ENCODE measurements around the gene A2M. TPM values are rescaled to one million over a fixed set of nuclear protein-coding genes. Genes with fewer than 3 reads are reported as not detected.

A2M gene
- total and polyA plus RNA-seq, 2 of the 13 experiments (the other 11 are each of a cell fraction or from before 2014, with no cell fraction given) = 2,807 to 6,551 TPM

DNA sequence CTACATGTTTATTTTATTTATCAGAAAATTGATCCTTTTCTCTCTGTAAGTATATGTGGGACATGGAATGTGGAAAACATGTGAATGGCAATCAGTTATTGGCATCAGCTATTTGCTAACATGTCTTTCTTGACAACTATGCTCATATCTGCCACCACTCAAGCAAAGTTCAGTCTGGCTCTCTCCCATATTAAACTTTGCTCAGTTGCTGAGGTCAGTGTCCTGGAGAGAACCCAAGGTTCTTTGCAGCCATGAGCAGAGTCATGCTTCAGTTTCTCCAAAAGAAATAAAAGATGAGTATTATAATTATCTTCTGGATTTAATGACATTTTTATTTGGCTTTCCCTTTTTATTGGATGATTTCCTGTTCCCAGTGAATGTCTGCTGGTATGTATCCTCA, 42.6 kb downstream of the A2M start (continued):
- TF ChIP-seq ZNF761 (CRISPR knock-in tag; conservative IDR thresholded peaks at IDR 0.05) (no peak), HHEX (CRISPR knock-in tag; IDR thresholded peaks at IDR 0.05) (no peak), MYC (CRISPR knock-in tag; IDR thresholded peaks at IDR 0.05; ENCODE audit: borderline replicate concordance) (no peak), RFX5 (IDR thresholded peaks at IDR 0.05; ENCODE audit: low read depth, low read length) (no peak)
- TF ChIP-seq, protein P1, sequence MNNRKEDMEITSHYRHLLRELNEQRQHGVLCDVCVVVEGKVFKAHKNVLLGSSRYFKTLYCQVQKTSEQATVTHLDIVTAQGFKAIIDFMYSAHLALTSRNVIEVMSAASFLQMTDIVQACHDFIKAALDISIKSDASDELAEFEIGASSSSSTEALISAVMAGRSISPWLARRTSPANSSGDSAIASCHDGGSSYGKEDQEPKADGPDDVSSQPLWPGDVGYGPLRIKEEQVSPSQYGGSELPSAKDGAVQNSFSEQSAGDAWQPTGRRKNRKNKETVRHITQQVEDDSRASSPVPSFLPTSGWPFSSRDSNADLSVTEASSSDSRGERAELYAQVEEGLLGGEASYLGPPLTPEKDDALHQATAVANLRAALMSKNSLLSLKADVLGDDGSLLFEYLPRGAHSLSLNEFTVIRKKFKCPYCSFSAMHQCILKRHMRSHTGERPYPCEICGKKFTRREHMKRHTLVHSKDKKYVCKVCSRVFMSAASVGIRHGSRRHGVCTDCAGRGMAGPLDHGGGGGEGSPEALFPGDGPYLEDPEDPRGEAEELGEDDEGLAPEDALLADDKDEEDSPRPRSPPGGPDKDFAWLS (CRISPR knock-in tag; IDR thresholded peaks at IDR 0.05; ENCODE audit: borderline replicate concordance) = no peak

DNA sequence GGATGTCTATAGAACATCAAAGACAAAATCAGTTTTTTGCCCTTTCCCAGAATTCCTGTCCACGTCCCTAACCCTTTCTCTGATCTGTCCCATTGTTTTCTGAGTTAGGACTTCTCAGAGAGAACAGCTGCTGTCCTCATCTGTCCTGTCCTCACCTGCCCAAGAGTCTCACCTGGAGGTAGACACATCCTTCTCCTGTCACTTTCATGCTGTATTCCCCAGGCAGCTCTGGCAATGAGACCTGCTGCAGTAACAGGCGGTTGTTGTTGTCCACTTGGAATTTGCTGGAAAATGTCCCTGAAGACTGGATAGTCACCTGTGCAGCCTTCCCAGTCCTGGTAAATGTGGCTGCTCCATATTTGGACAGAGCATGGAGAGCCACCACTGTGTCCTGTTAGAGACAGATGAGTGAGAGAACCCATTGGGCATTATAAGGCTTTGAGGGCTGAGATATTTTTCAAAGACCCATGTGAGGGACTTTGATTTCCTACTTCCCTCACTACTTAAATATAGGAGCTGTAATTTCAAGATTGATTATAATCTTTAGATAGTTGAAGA, 43.2 kb downstream of the A2M start:
- no peaks in the 10 kb centered on the region for H3K79me2 ChIP-seq (ENCODE audit: insufficient read depth, low read length)
- no peak overlapping the region for H3K4me2 ChIP-seq (ENCODE audit: low read depth, low read length)
- no peak overlapping the region for H3K4me3 ChIP-seq (replicated peaks in 1 of 3; ENCODE audit: insufficient read depth in 1 of 3, low read depth in 2 of 3, low read length in 3 of 3)
- H3K27ac ChIP-seq (ENCODE audit: extremely low read length, insufficient read depth, low read length) = peak overlapping the region; percentile 21
- intact Hi-C loops (cut with micrococcal nuclease; ENCODE audit: unreplicated experiment) (no loop called here), in situ Hi-C loops (cut with HindIII; ENCODE audit: extremely low pct_ligation_motif_present, low pct_unique_long_range_greater_than_20kb) (no loop called here)
- peaks cover 24% of the 10 kb centered on the region for H4K20me1 ChIP-seq (ENCODE audit: insufficient read depth, low read length)
- no peak overlapping the region for H3K9ac ChIP-seq (ENCODE audit: insufficient read depth, low read depth, low read length)
- no TSS peak for BruUV-seq (replicated peaks)
- 94% methylated on average over 2 of the region's 2 CpGs for WGBS (ENCODE audit: low lambda C conversion rate)
- peaks cover 34 to 91% of the 10 kb centered on the region in 2 experiments for H3K36me3 ChIP-seq (replicated peaks in 1 of 2; ENCODE audit: control insufficient read depth in 1 of 2, insufficient read depth in 2 of 2, low read length in 2 of 2)
- no peaks in the 10 kb centered on the region for H3K27me3 ChIP-seq (ENCODE audit: control insufficient read depth in 1 of 2, insufficient read depth in 2 of 2, low read length in 2 of 2)
- H2AFZ ChIP-seq (ENCODE audit: low read length) = no peak overlapping the region
- FAIRE-seq = no peak
- ChIA-PET CTCF (ENCODE audit: low intra/inter-chr PET ratio, low total read pairs) (no interaction called here), POLR2A (interaction anchor here (1.3 to 1.7 kb wide), 3 partner anchors 8 to 12 kb away, joined by 3 to 6 read pairs (median 5); no protein-coding TSS in a partner anchor)
- H3K9me3 ChIP-seq (ENCODE audit: low read length) = no peaks in the 10 kb centered on the region
- DNase-seq (ENCODE audit: low spot score) = no peak
- peaks cover 29% of the 10 kb centered on the region for H3K4me1 ChIP-seq (ENCODE audit: insufficient read depth, low read length)
- ATAC-seq = peak; percentile 17
- no peak for TF ChIP-seq CREM (IDR thresholded peaks at IDR 0.05)
- TF ChIP-seq CREM (CRISPR knock-in tag; IDR thresholded peaks at IDR 0.05) = no peak
- TF ChIP-seq SETDB1 (CRISPR knock-in tag; IDR thresholded peaks at IDR 0.05; ENCODE audit: borderline replicate concordance) = no peak
- TF ChIP-seq XRCC5 (optimal IDR thresholded peaks at IDR 0.05; ENCODE audit: low read length) = no peak
- no peak for TF ChIP-seq CHD2 (IDR thresholded peaks at IDR 0.05; ENCODE audit: low read depth, low read length)
- no peak for TF ChIP-seq ZNF24 (IDR thresholded peaks at IDR 0.05)
- no peak for TF ChIP-seq GTF2F1 (IDR thresholded peaks at IDR 0.05; ENCODE audit: low read length)
- no peak for TF ChIP-seq CREB1 (IDR thresholded peaks at IDR 0.05)
- no peak for TF ChIP-seq CREB1 (CRISPR knock-in tag; IDR thresholded peaks at IDR 0.05)
- TF ChIP-seq, protein P1 (CRISPR knock-in tag; IDR thresholded peaks at IDR 0.05; ENCODE audit: borderline replicate concordance) = no peak
- TF ChIP-seq KMT2A (CRISPR knock-in tag; IDR thresholded peaks at IDR 0.05) = no peak
- TF ChIP-seq RBAK (CRISPR knock-in tag; IDR thresholded peaks at IDR 0.05) = no peak
- no peak for TF ChIP-seq TAF1 (CRISPR knock-in tag; IDR thresholded peaks at IDR 0.05)
- TF ChIP-seq ZC3H13 (CRISPR knock-in tag; IDR thresholded peaks at IDR 0.05) = no peak
- no peak for TF ChIP-seq ZNF124 (CRISPR knock-in tag; IDR thresholded peaks at IDR 0.05)
- no peak for TF ChIP-seq JUNB (CRISPR knock-in tag; IDR thresholded peaks at IDR 0.05; ENCODE audit: borderline replicate concordance)
- no peak for TF ChIP-seq ZNF496 (CRISPR knock-in tag; IDR thresholded peaks at IDR 0.05; ENCODE audit: insufficient replicate concordance)
- TF ChIP-seq NBN (conservative IDR thresholded peaks at IDR 0.05) = no peak
- no peak for TF ChIP-seq ZKSCAN1 (IDR thresholded peaks at IDR 0.05; ENCODE audit: low read length)
- TF ChIP-seq ZNF543 (CRISPR knock-in tag; IDR thresholded peaks at IDR 0.05) = no peak
- TF ChIP-seq ZNF552 (CRISPR knock-in tag; IDR thresholded peaks at IDR 0.05; ENCODE audit: borderline replicate concordance) = no peak

Data from HepG2 (cell line).